Panc1 (cell line): ENCODE data around the gene SWAP70. TPM values are rescaled to one million over a fixed set of nuclear protein-coding genes. Genes with fewer than 3 reads are reported as not detected.
A peak's percentile ranks its signal among the peaks of the same experiment; 100 is the strongest.

Source experiments
- ATAC-seq: fragments of 200-7000 bp; cut with Tn5 transposase; 2 replicates; pipeline ENCODE4 v1.9.1; 2020; ENCODE audit warnings: mild to moderate bottlenecking, moderate library complexity
- BruUV-seq: library from RNA; stranded (reverse); fragments of 400-500 nt; replicated peaks from 2 replicates; lab custom pipeline; 2021; lab: Mats Ljungman, UMichigan
- CTCF ChIA-PET: fragments of 300-600 bp; sonication (Branson Sonifier 250); formaldehyde crosslinking; loops from one replicate; lab custom pipeline; 2022; ENCODE audit warnings: antibody characterized with exemption; lab: Charles Lee
- POLR2A ChIA-PET: fragments of 300-600 bp; sonication (Branson Sonifier 250); formaldehyde crosslinking; loops from one replicate; lab custom pipeline; 2022; ENCODE audit warnings: antibody characterized with exemption; lab: Charles Lee
- DNase-seq: peaks from one replicate; pipeline ENCODE4 v3.0.0-alpha.2; 2010; ENCODE audit warnings: low read depth, low spot score
- H3K27ac ChIP-seq: 2 replicates; pipeline ENCODE4 v1.5.1; 2011; ENCODE audit warnings: mild to moderate bottlenecking, low read length, inconsistent platforms
- H3K27me3 ChIP-seq: fragments of 200-500 bp; sonication (Bioruptor generic); 2 replicates; pipeline ENCODE4 v1.6.0; 2014; ENCODE audit warnings: low read length, inconsistent platforms; ENCODE audit not compliant: control insufficient read depth, insufficient read depth
- H3K36me3 ChIP-seq: fragments of 200-500 bp; sonication (Bioruptor generic); 2 replicates; pipeline ENCODE4 v1.5.1; 2014; ENCODE audit warnings: inconsistent platforms, mild to moderate bottlenecking, low read length, moderate library complexity; ENCODE audit not compliant: control insufficient read depth, insufficient read depth
- H3K4me1 ChIP-seq: 2 replicates; pipeline ENCODE4 v1.5.1; 2011; ENCODE audit warnings: inconsistent platforms, mild to moderate bottlenecking, low read length, moderate library complexity; ENCODE audit not compliant: control insufficient read depth, insufficient read depth
- H3K4me3 ChIP-seq, 2 experiments: 2 replicates each; pipeline ENCODE4 v1.5.1; 2011 to 2012; ENCODE audit warnings: low read depth in 2 of 2, low read length in 2 of 2, mild to moderate bottlenecking in 2 of 2, inconsistent platforms in 1 of 2, moderate library complexity in 1 of 2
- H3K9me3 ChIP-seq: fragments of 200-500 bp; sonication (Bioruptor generic); 2 replicates; pipeline ENCODE4 v1.5.1; 2014; ENCODE audit warnings: low read depth, mild to moderate bottlenecking, inconsistent platforms, low read length, moderate library complexity; ENCODE audit not compliant: control insufficient read depth, insufficient read depth
- POLR2AphosphoS5 ChIP-seq: IDR thresholded peaks from 2 replicates; pipeline ENCODE4 v1.6.1; 2012; ENCODE audit warnings: mild to moderate bottlenecking, low read depth, low read length, moderate library complexity
- SIN3A ChIP-seq: IDR thresholded peaks from 2 replicates; pipeline ENCODE4 v1.6.1; 2012; ENCODE audit warnings: low read depth, mild to moderate bottlenecking, low read length, moderate library complexity, borderline replicate concordance; ENCODE audit not compliant: insufficient read depth
- TCF7L2 ChIP-seq: IDR thresholded peaks from 2 replicates; pipeline ENCODE4 v1.6.1; 2011; ENCODE audit warnings: mild to moderate bottlenecking, low read depth, low read length, inconsistent platforms
- in situ Hi-C: cut with HindIII; loops from 2 replicates; pipeline ENCODE4 v1.10.0; 2016; ENCODE audit warnings: low sequenced_read_pairs, low pct_unique_long_range_greater_than_20kb
- intact Hi-C: fragments of 100-400 bp; cut with micrococcal nuclease; formaldehyde crosslinking; loops from one replicate; pipeline ENCODE4 v1.10.0; 2022; ENCODE audit not compliant: unreplicated experiment
- total RNA-seq: library from RNA; stranded (reverse); gene quantifications from one replicate; pipeline ENCODE4 v1.2.1, GENCODE V29; 2021; ENCODE audit not compliant: unreplicated experiment
- TF ChIP-seq, protein P1 (sequence below): fragments of 450-650 bp; IDR thresholded peaks from 2 replicates; pipeline ENCODE4 v1.5.1; 2017; ENCODE audit warnings: mild to moderate bottlenecking
- TF ChIP-seq, protein P2 (sequence below), 2 experiments: IDR thresholded peaks; 2 replicates each; pipeline ENCODE4 v1.6.1; 2011 to 2012; ENCODE audit warnings: low read depth in 2 of 2, control low read depth in 1 of 2, low read length in 1 of 2, mild to moderate bottlenecking in 1 of 2, moderate library complexity in 1 of 2; ENCODE audit not compliant: insufficient read depth in 1 of 2

The SWAP70 gene
- total RNA-seq, 1 experiment from 2014 or later, result 96.0 TPM

DNA sequence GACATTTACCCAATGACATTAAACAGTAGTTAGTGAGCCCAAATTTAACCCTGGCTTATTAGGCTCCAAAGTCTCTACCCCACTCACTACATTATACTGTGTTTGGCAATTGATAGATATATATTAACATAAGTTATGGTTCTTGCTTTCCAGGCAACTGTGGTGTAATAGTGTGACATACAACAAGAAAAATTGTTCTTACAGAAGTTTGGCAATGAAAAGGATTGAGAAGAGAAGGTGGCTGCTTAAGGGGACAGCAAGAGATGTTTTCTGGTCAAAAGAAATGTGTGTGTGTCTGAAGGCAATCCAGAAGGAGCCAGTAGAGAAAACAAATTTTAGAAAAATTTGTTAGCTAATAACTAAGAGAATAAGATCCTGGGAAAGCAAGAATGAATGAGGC lies 132.4 kb downstream of the SWAP70 start:
- Histone ChIP-seq H3K27ac (peak overlapping the region; percentile 75; the same call in 1 of the 2 replicates), H3K36me3 (no peaks in the 10 kb centered on the region), H3K27me3 (no peaks in the 10 kb centered on the region), H3K4me3 (no peak overlapping the region), H3K4me1 (peaks cover 3% of the 10 kb centered on the region; the same call in 1 of the 2 replicates), H3K9me3 (no peaks in the 10 kb centered on the region)
- DNase-seq (no peak), ATAC-seq (no peak)
- in situ Hi-C loops, result no loop called here
- intact Hi-C loops, result no loop called here
- ChIA-PET CTCF (no interaction called here), POLR2A (no interaction called here)
- TF ChIP-seq, protein P1, sequence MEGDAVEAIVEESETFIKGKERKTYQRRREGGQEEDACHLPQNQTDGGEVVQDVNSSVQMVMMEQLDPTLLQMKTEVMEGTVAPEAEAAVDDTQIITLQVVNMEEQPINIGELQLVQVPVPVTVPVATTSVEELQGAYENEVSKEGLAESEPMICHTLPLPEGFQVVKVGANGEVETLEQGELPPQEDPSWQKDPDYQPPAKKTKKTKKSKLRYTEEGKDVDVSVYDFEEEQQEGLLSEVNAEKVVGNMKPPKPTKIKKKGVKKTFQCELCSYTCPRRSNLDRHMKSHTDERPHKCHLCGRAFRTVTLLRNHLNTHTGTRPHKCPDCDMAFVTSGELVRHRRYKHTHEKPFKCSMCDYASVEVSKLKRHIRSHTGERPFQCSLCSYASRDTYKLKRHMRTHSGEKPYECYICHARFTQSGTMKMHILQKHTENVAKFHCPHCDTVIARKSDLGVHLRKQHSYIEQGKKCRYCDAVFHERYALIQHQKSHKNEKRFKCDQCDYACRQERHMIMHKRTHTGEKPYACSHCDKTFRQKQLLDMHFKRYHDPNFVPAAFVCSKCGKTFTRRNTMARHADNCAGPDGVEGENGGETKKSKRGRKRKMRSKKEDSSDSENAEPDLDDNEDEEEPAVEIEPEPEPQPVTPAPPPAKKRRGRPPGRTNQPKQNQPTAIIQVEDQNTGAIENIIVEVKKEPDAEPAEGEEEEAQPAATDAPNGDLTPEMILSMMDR, result no peak
- TF ChIP-seq, protein P2, sequence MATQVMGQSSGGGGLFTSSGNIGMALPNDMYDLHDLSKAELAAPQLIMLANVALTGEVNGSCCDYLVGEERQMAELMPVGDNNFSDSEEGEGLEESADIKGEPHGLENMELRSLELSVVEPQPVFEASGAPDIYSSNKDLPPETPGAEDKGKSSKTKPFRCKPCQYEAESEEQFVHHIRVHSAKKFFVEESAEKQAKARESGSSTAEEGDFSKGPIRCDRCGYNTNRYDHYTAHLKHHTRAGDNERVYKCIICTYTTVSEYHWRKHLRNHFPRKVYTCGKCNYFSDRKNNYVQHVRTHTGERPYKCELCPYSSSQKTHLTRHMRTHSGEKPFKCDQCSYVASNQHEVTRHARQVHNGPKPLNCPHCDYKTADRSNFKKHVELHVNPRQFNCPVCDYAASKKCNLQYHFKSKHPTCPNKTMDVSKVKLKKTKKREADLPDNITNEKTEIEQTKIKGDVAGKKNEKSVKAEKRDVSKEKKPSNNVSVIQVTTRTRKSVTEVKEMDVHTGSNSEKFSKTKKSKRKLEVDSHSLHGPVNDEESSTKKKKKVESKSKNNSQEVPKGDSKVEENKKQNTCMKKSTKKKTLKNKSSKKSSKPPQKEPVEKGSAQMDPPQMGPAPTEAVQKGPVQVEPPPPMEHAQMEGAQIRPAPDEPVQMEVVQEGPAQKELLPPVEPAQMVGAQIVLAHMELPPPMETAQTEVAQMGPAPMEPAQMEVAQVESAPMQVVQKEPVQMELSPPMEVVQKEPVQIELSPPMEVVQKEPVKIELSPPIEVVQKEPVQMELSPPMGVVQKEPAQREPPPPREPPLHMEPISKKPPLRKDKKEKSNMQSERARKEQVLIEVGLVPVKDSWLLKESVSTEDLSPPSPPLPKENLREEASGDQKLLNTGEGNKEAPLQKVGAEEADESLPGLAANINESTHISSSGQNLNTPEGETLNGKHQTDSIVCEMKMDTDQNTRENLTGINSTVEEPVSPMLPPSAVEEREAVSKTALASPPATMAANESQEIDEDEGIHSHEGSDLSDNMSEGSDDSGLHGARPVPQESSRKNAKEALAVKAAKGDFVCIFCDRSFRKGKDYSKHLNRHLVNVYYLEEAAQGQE (IDR thresholded peaks at IDR 0.05; ENCODE audit: insufficient read depth in 1 of 2, low read depth in 2 of 2, low read length in 1 of 2), result no peak
- no peak for TF ChIP-seq TCF7L2
- TF ChIP-seq POLR2AphosphoS5, result no peak
- no peak for TF ChIP-seq SIN3A
- BruUV-seq, result no TSS peak

DNA sequence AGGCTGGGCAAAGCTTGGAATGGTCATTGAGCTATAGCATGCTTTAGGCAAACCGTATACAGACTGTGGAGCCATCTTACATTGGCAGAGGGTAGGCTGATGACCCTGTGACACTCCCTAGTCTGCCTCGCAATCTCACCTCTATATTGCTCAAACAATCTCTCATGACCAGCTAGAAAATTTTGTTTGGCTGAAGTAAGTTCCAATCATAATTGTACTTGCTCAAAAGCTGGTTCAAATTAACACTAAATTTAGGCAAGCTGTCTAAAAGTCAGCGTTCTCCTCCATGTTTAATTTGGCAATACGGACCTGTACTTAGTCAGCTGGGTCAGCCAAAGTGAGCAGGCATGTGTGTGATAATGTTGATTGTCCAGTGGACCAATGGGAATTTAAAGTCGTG lies 133.0 kb downstream of the SWAP70 start:
- Histone ChIP-seq H3K36me3 (no peaks in the 10 kb centered on the region), H3K27me3 (no peaks in the 10 kb centered on the region), H3K4me1 (peaks cover 9% of the 10 kb centered on the region), H3K9me3 (no peaks in the 10 kb centered on the region), H3K27ac (peak overlapping the region; percentile 75; the same call in 1 of the 2 replicates), H3K4me3 (no peak overlapping the region)
- DNase-seq, result no peak
- POLR2A ChIA-PET, result no interaction called here
- BruUV-seq, result no TSS peak
- in situ Hi-C loops (no loop called here), intact Hi-C loops (no loop called here)
- no peak for ATAC-seq
- CTCF ChIA-PET, result no interaction called here
- no peak for TF ChIP-seq TCF7L2
- no peak for TF ChIP-seq POLR2AphosphoS5
- TF ChIP-seq, protein P1, result no peak; the same call in 1 of the 2 replicates
- TF ChIP-seq, protein P2 (IDR thresholded peaks at IDR 0.05; ENCODE audit: insufficient read depth in 1 of 2, low read depth in 2 of 2, low read length in 1 of 2), result no peak
- no peak for TF ChIP-seq SIN3A
